IMR-90 (cell line): Measurements from ENCODE around the gene SLC45A2. TPM values are rescaled to one million over a fixed set of nuclear protein-coding genes. Genes with fewer than 3 reads are reported as not detected.

Experiments used
- ATAC-seq: fragments of 200-7000 bp; cut with Tn5 transposase; 2 replicates; pipeline ENCODE4 v1.9.1; 2020; ENCODE audit warnings: low read depth, mild to moderate bottlenecking, moderate library complexity
- BruUV-seq: library from RNA; stranded (reverse); fragments of 400-500 nt; replicated peaks from 2 replicates; lab custom pipeline; 2021; lab: Mats Ljungman, UMichigan
- CTCF ChIA-PET: fragments of 300-600 bp; formaldehyde crosslinking; extraction: SDS; loops from one replicate; lab custom pipeline; 2021; ENCODE audit warnings: antibody characterized with exemption; lab: Yijun Ruan, JAX
- POLR2A ChIA-PET: fragments of 300-600 bp; sonication (Branson Sonifier 250); formaldehyde crosslinking; loops from one replicate; lab custom pipeline; 2022; ENCODE audit warnings: antibody characterized with exemption; ENCODE audit not compliant: unreplicated experiment; lab: Charles Lee
- DNase-seq: peaks from one replicate; pipeline ENCODE4 v3.0.0; 2013
- H2AFZ ChIP-seq: replicated peaks from 2 replicates; pipeline ENCODE3; 2013; ENCODE audit warnings: low read length, mild to moderate bottlenecking; ENCODE audit not compliant: poor library complexity
- H2AK5ac ChIP-seq: 2 replicates; pipeline ENCODE4 v1.6.1; 2013; ENCODE audit warnings: low read depth, low read length, inconsistent platforms
- H2AK9ac ChIP-seq: replicated peaks from 2 replicates; pipeline ENCODE3; 2013; ENCODE audit warnings: mild to moderate bottlenecking, low read depth, low read length, moderate library complexity; ENCODE audit not compliant: poor library complexity
- H2BK120ac ChIP-seq: 2 replicates; pipeline ENCODE4 v1.6.1; 2013; ENCODE audit warnings: low read depth, low read length, inconsistent platforms
- H2BK15ac ChIP-seq: 3 replicates; pipeline ENCODE4 v1.6.1; 2013; ENCODE audit warnings: low read depth, low read length, inconsistent platforms
- H2BK20ac ChIP-seq: 2 replicates; pipeline ENCODE4 v1.6.1; 2013; ENCODE audit warnings: low read depth, mild to moderate bottlenecking, inconsistent platforms, low read length, moderate library complexity
- H2BK5ac ChIP-seq: 2 replicates; pipeline ENCODE4 v1.6.1; 2013; ENCODE audit warnings: mild to moderate bottlenecking, low read depth, low read length, inconsistent platforms; ENCODE audit not compliant: poor library complexity, severe bottlenecking
- H3K14ac ChIP-seq: replicated peaks from 2 replicates; pipeline ENCODE4 v1.6.1; 2013; ENCODE audit warnings: low read depth, low read length, inconsistent platforms
- H3K18ac ChIP-seq: 2 replicates; pipeline ENCODE4 v1.6.1; 2013; ENCODE audit warnings: low read depth, low read length, control low read depth
- H3K23ac ChIP-seq: 2 replicates; pipeline ENCODE4 v1.6.1; 2013; ENCODE audit warnings: low read depth, low read length, inconsistent platforms
- H3K27ac ChIP-seq: 2 replicates; pipeline ENCODE4 v1.5.1; 2013; ENCODE audit warnings: mild to moderate bottlenecking, control low read depth, low read length; ENCODE audit not compliant: insufficient read depth
- H3K27me3 ChIP-seq: 2 replicates; pipeline ENCODE4 v1.6.1; 2013; ENCODE audit warnings: low read length; ENCODE audit not compliant: control insufficient read depth, insufficient read depth
- H3K36me3 ChIP-seq: 2 replicates; pipeline ENCODE4 v1.6.1; 2013; ENCODE audit warnings: low read length, mixed read lengths; ENCODE audit not compliant: control insufficient read depth, insufficient read depth
- H3K4ac ChIP-seq: 2 replicates; pipeline ENCODE4 v1.6.1; 2013; ENCODE audit warnings: low read depth, low read length, inconsistent platforms
- H3K4me1 ChIP-seq: 2 replicates; pipeline ENCODE4 v1.6.1; 2013; ENCODE audit warnings: low read length, mixed read lengths; ENCODE audit not compliant: control insufficient read depth, insufficient read depth
- H3K4me2 ChIP-seq: 2 replicates; pipeline ENCODE4 v1.6.1; 2013; ENCODE audit warnings: low read depth, mild to moderate bottlenecking, control low read depth, low read length, moderate library complexity
- H3K4me3 ChIP-seq: 2 replicates; pipeline ENCODE4 v1.5.1; 2013; ENCODE audit warnings: low read depth, mild to moderate bottlenecking, control low read depth, low read length, moderate library complexity; ENCODE audit not compliant: insufficient read depth
- H3K56ac ChIP-seq: 2 replicates; pipeline ENCODE4 v1.6.1; 2013; ENCODE audit warnings: low read length, inconsistent platforms; ENCODE audit not compliant: insufficient read depth; ENCODE audit errors: extremely low read depth
- H3K79me1 ChIP-seq, 2 experiments: 2 replicates each; pipeline ENCODE4 v1.6.1; 2013; ENCODE audit warnings: low read length in 2 of 2, inconsistent platforms in 1 of 2, low read depth in 1 of 2
- H3K9ac ChIP-seq: 2 replicates; pipeline ENCODE4 v1.6.1; 2013; ENCODE audit warnings: low read depth, low read length, control low read depth
- H3K9me1 ChIP-seq: 2 replicates; pipeline ENCODE4 v1.6.1; 2013; ENCODE audit warnings: low read length, inconsistent platforms; ENCODE audit not compliant: insufficient read depth
- H3K9me3 ChIP-seq: 2 replicates; pipeline ENCODE4 v1.6.1; 2013; ENCODE audit warnings: low read length; ENCODE audit not compliant: control insufficient read depth, insufficient read depth
- H4K20me1 ChIP-seq: 2 replicates; pipeline ENCODE4 v1.6.1; 2013; ENCODE audit warnings: low read length, inconsistent platforms; ENCODE audit not compliant: insufficient read depth
- H4K5ac ChIP-seq: 2 replicates; pipeline ENCODE4 v1.6.1; 2013; ENCODE audit warnings: mild to moderate bottlenecking, low read depth, low read length, control low read depth
- H4K8ac ChIP-seq, 2 experiments: 2 replicates each; pipeline ENCODE4 v1.6.1; 2013; ENCODE audit warnings: low read depth in 2 of 2, low read length in 2 of 2, control low read depth in 1 of 2, inconsistent platforms in 1 of 2
- H4K91ac ChIP-seq: 2 replicates; pipeline ENCODE4 v1.6.1; 2013; ENCODE audit warnings: low read depth, low read length, inconsistent platforms; ENCODE audit not compliant: insufficient read depth
- BHLHE40 ChIP-seq: fragments of 150-350 bp; IDR thresholded peaks from 2 replicates; pipeline ENCODE4 v1.6.1; 2016; ENCODE audit warnings: mild to moderate bottlenecking, low read depth, low read length
- CEBPB ChIP-seq: IDR thresholded peaks from 2 replicates; pipeline ENCODE4 v1.6.1; 2012; ENCODE audit warnings: low read depth, low read length, improper control_type of control experiment
- CHD1 ChIP-seq: IDR thresholded peaks from 2 replicates; pipeline ENCODE4 v1.6.1; 2012; ENCODE audit warnings: low read depth, low read length, improper control_type of control experiment
- FOS ChIP-seq: fragments of 150-350 bp; IDR thresholded peaks from 2 replicates; pipeline ENCODE4 v1.6.1; 2016; ENCODE audit warnings: low read depth, low read length
- MAFK ChIP-seq: IDR thresholded peaks from 2 replicates; pipeline ENCODE4 v1.6.1; 2012; ENCODE audit warnings: low read depth, low read length, improper control_type of control experiment
- MAZ ChIP-seq: IDR thresholded peaks from 2 replicates; pipeline ENCODE4 v1.6.1; 2012; ENCODE audit warnings: low read depth, mild to moderate bottlenecking, low read length, improper control_type of control experiment, moderate library complexity, borderline replicate concordance
- MXI1 ChIP-seq: IDR thresholded peaks from 2 replicates; pipeline ENCODE4 v1.6.1; 2012; ENCODE audit warnings: low read depth, mild to moderate bottlenecking, low read length, moderate library complexity, borderline replicate concordance
- NFE2L2 ChIP-seq: fragments of 150-350 bp; IDR thresholded peaks from 2 replicates; pipeline ENCODE4 v1.6.1; 2016; ENCODE audit warnings: low read depth, mild to moderate bottlenecking, low read length
- POLR2A ChIP-seq: IDR thresholded peaks from 2 replicates; pipeline ENCODE4 v1.6.1; 2012; ENCODE audit warnings: mild to moderate bottlenecking, low read depth, low read length
- RCOR1 ChIP-seq: IDR thresholded peaks from 2 replicates; pipeline ENCODE4 v1.6.1; 2012; ENCODE audit warnings: mild to moderate bottlenecking, low read length, improper control_type of control experiment; ENCODE audit not compliant: insufficient replicate concordance
- RFX5 ChIP-seq: IDR thresholded peaks from 2 replicates; pipeline ENCODE4 v1.8.0; 2012; ENCODE audit warnings: low read depth, mild to moderate bottlenecking, low read length, moderate library complexity
- SMC3 ChIP-seq: fragments of 150-350 bp; IDR thresholded peaks from 2 replicates; pipeline ENCODE4 v1.6.1; 2016; ENCODE audit warnings: low read depth, mild to moderate bottlenecking, antibody characterized with exemption, low read length, moderate library complexity
- dilution Hi-C: fragments of 300-500 bp; cut with HindIII; formaldehyde crosslinking; loops from one replicate; pipeline ENCODE4 v1.14.3; 2018; ENCODE audit warnings: low sequenced_read_pairs; ENCODE audit not compliant: unreplicated experiment
- in situ Hi-C: fragments of 300-500 bp; cut with MboI; formaldehyde crosslinking; loops from 3 replicates; pipeline ENCODE4 v1.14.3; 2019; ENCODE audit warnings: low sequenced_read_pairs, inconsistent platforms, mixed read lengths
- intact Hi-C: fragments of 100-400 bp; cut with micrococcal nuclease; formaldehyde crosslinking; loops from 2 replicates; pipeline ENCODE4 v1.10.0; 2022
- polyA plus RNA-seq, 3 experiments: library from polyadenylated mRNA; depleted of rRNA; stranded (reverse); fragments of >200 nt; gene quantifications; 2 replicates each; pipeline ENCODE4 v1.2.3, GENCODE V29; 2012; ENCODE audit warnings: low replicate concordance in 1 of 3
- total RNA-seq: library from RNA; depleted of rRNA; stranded (reverse); fragments of >200 nt; gene quantifications from 2 replicates; pipeline ENCODE4 v1.2.3, GENCODE V29; 2012
- TF ChIP-seq, protein P1 (sequence below): fragments of 150-350 bp; IDR thresholded peaks from 2 replicates; pipeline ENCODE4 v1.6.1; 2017; ENCODE audit warnings: mild to moderate bottlenecking, antibody characterized with exemption, low read length, low read depth
- TF ChIP-seq, protein P2 (sequence below): fragments of 150-350 bp; IDR thresholded peaks from 2 replicates; pipeline ENCODE4 v1.6.1; 2016; ENCODE audit warnings: low read depth, mild to moderate bottlenecking, low read length, moderate library complexity, borderline replicate concordance

Gene SLC45A2
- total and polyA plus RNA-seq, 2 of the 4 experiments (the other 2 are of a cell fraction), result 0.07 TPM; not detected in 1

DNA sequence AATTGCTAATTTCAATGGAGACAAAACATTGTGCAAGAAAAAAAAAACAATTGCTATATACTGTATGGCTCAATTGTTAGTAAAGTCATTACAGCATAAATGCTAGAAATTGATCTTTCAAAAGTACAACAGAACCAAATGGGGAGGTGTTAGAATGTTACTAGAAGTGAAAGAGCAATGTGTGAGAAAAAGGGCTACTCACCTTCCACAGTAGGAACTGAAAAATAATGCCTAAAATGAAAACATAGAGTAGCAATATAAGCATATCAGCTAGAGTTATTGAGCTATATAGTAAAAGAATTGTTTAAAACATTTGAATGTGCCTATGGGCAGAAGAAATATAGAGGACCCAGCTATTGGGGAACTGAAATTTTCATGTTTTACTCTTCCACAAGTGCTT, 59.2 kb downstream of the SLC45A2 start:
- Histone ChIP-seq H4K8ac (no peak overlapping the region), H2AFZ (no peak overlapping the region), H3K9ac (no peak overlapping the region), H2BK5ac (no peak overlapping the region), H3K4ac (no peak overlapping the region), H3K56ac (no peak overlapping the region), H3K4me1 (no peaks in the 10 kb centered on the region), H2BK20ac (no peak overlapping the region), H3K23ac (no peak overlapping the region), H4K91ac (no peak overlapping the region), H4K20me1 (no peaks in the 10 kb centered on the region), H3K4me3 (no peak overlapping the region), H3K36me3 (no peaks in the 10 kb centered on the region), H3K27ac (no peak overlapping the region), H4K5ac (no peak overlapping the region), H2BK15ac (no peak overlapping the region), H3K4me2 (no peak overlapping the region), H2AK9ac (no peak overlapping the region), H3K18ac (no peak overlapping the region), H3K79me1 (no peaks in the 10 kb centered on the region), H3K9me3 (no peaks in the 10 kb centered on the region), H2BK120ac (no peak overlapping the region), H3K27me3 (peaks cover 15% of the 10 kb centered on the region), H3K9me1 (no peaks in the 10 kb centered on the region), H2AK5ac (no peak overlapping the region), H3K14ac (no peak overlapping the region)
- intact Hi-C loops (no loop called here), in situ Hi-C loops (no loop called here), dilution Hi-C loops (no loop called here)
- DNase-seq (no peak), ATAC-seq (no peak)
- CTCF ChIA-PET, result no interaction called here
- POLR2A ChIA-PET, result no interaction called here
- TF ChIP-seq BHLHE40, result no peak
- TF ChIP-seq, protein P1, sequence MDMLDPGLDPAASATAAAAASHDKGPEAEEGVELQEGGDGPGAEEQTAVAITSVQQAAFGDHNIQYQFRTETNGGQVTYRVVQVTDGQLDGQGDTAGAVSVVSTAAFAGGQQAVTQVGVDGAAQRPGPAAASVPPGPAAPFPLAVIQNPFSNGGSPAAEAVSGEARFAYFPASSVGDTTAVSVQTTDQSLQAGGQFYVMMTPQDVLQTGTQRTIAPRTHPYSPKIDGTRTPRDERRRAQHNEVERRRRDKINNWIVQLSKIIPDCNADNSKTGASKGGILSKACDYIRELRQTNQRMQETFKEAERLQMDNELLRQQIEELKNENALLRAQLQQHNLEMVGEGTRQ, result no peak
- no peak for TF ChIP-seq RCOR1
- TF ChIP-seq MXI1, result no peak
- no peak for TF ChIP-seq MAFK
- TF ChIP-seq CHD1, result no peak
- TF ChIP-seq NFE2L2, result no peak
- TF ChIP-seq, protein P2, sequence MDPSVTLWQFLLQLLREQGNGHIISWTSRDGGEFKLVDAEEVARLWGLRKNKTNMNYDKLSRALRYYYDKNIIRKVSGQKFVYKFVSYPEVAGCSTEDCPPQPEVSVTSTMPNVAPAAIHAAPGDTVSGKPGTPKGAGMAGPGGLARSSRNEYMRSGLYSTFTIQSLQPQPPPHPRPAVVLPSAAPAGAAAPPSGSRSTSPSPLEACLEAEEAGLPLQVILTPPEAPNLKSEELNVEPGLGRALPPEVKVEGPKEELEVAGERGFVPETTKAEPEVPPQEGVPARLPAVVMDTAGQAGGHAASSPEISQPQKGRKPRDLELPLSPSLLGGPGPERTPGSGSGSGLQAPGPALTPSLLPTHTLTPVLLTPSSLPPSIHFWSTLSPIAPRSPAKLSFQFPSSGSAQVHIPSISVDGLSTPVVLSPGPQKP, result no peak
- TF ChIP-seq FOS, result no peak
- no peak for TF ChIP-seq MAZ
- no peak for TF ChIP-seq POLR2A
- TF ChIP-seq RFX5, result no peak
- TF ChIP-seq SMC3, result no peak
- no peak for TF ChIP-seq CEBPB
- BruUV-seq, result no TSS peak
